Loucy (cell line): ENCODE measurements around the gene SDK2.

Source experiments
- EZH2phosphoT487 ChIP-seq: fragments of 200-600 bp; IDR thresholded peaks from 2 replicates; pipeline ENCODE4 v1.6.1; 2018; ENCODE audit warnings: antibody characterized with exemption, mild to moderate bottlenecking, moderate library complexity, borderline replicate concordance
- TF ChIP-seq, protein P1 (sequence below): fragments of 200-600 bp; sonication (generic); conservative IDR thresholded peaks from 2 replicates; pipeline ENCODE4 v1.5.1; 2014; ENCODE audit warnings: mild to moderate bottlenecking, antibody characterized with exemption, low read length

DNA sequence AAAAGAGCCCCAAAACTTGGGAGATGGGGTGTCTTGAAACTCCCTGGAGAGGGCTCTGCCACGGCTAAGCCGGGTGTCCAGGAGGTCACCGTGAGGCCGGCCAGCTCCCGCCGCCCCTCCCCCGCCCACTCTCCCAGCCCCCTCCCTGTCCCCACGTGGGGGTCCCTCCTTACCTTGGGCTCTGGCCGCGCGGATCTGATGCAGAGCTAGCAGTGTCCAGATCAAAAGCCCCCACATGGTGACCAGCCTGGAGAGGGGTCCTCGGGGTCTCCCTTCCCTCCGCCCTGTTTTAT is 447 bp downstream of the SDK2 start:
- TF ChIP-seq, protein P1, sequence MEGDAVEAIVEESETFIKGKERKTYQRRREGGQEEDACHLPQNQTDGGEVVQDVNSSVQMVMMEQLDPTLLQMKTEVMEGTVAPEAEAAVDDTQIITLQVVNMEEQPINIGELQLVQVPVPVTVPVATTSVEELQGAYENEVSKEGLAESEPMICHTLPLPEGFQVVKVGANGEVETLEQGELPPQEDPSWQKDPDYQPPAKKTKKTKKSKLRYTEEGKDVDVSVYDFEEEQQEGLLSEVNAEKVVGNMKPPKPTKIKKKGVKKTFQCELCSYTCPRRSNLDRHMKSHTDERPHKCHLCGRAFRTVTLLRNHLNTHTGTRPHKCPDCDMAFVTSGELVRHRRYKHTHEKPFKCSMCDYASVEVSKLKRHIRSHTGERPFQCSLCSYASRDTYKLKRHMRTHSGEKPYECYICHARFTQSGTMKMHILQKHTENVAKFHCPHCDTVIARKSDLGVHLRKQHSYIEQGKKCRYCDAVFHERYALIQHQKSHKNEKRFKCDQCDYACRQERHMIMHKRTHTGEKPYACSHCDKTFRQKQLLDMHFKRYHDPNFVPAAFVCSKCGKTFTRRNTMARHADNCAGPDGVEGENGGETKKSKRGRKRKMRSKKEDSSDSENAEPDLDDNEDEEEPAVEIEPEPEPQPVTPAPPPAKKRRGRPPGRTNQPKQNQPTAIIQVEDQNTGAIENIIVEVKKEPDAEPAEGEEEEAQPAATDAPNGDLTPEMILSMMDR: no peak
- TF ChIP-seq EZH2phosphoT487: no peak
